Body of pancreas (tissue), 4 donors: ENCODE results near the gene PPFIA1. TPM values are rescaled to one million over a fixed set of nuclear protein-coding genes. Genes with fewer than 3 reads are reported as not detected.

Experiments
- ATAC-seq: fragments of 150-250 bp; one replicate; pipeline ENCODE4 v1.9.1; 2016
- DNase-seq, 4 donors: peaks; one replicate each; pipeline ENCODE4 v3.0.0-alpha.2; 2019
- H3K27ac ChIP-seq, 4 donors: fragments of 200-600 bp; sonication (generic); 1 replicate in 3 of 4; 2 replicates in 1 of 4; pipeline versions ENCODE4 v1.5.1 to v1.6.1; 2016 to 2019; ENCODE audit warnings: mild to moderate bottlenecking in 1 of 4, mixed read lengths in 1 of 4, moderate library complexity in 1 of 4
- H3K27me3 ChIP-seq, 2 donors: fragments of 200-600 bp; sonication (generic); one replicate each; pipeline ENCODE4 v1.6.0; 2016; ENCODE audit warnings: mild to moderate bottlenecking in 1 of 2
- H3K36me3 ChIP-seq, 2 donors: fragments of 200-600 bp; sonication (generic); replicated peaks in 1 of 2; 2 replicates each; pipeline ENCODE4 v1.5.1; 2016; ENCODE audit warnings: low read depth in 2 of 2; ENCODE audit not compliant: insufficient read depth in 1 of 2
- H3K4me1 ChIP-seq: fragments of 200-600 bp; sonication (generic); one replicate; pipeline ENCODE4 v1.6.0; 2016
- H3K4me3 ChIP-seq, 2 donors: fragments of 200-600 bp; sonication (generic); 1 replicate in 1 of 2; 2 replicates in 1 of 2; pipeline ENCODE4 v1.5.1; 2016 to 2019
- H3K9me3 ChIP-seq, 3 donors: fragments of 200-600 bp; sonication (generic); 1 replicate in 2 of 3; 2 replicates in 1 of 3; pipeline ENCODE4 v1.5.1; 2016
- CTCF ChIP-seq, 7 experiments: fragments of 450-650 bp in 4 of 7; fragments of 200-600 bp in 3 of 7; sonication (generic) in 3 of 7; IDR thresholded peaks; one replicate each; pipeline ENCODE4 v1.5.1; 2016 to 2019; ENCODE audit warnings: antibody characterized with exemption in 7 of 7
- POLR2A ChIP-seq, 3 donors: fragments of 450-650 bp; IDR thresholded peaks; one replicate each; pipeline ENCODE4 v1.6.1; 2016; ENCODE audit warnings: antibody characterized with exemption in 3 of 3, mild to moderate bottlenecking in 2 of 3
- WGBS, 2 donors: methylation state at CpG; one replicate each; pipeline ENCODE4 v1.1.5; 2017; 5-methylcytosine and 5-hydroxymethylcytosine counted together
- intact Hi-C: fragments of 100-400 bp; cut with DNase I; formaldehyde crosslinking; loops from one replicate; pipeline ENCODE4 v1.15.1; 2023
- total RNA-seq, 2 donors: library from RNA; depleted of rRNA; stranded (reverse); fragments of >200 nt; gene quantifications; one replicate each; pipeline ENCODE4 v1.1.0, GENCODE V29; 2016

Gene PPFIA1
- total RNA-seq, 2 donors from 2014 or later = 22.1 to 29.3 TPM

- intact Hi-C loops = no loop called here
- Histone ChIP-seq H3K4me1 (no peaks in the 10 kb centered on the region), H3K27me3 (no peaks in the 10 kb centered on the region), H3K4me3 (no peak overlapping the region), H3K36me3 (no peaks in the 10 kb centered on the region), H3K27ac (no peak overlapping the region), H3K9me3 (no peaks in the 10 kb centered on the region)
- 15 to 45% methylated on average over 4 to 9 of the region's 9 CpGs for WGBS, 2 donors
- ATAC-seq (no peak), DNase-seq (no peak)
- TF ChIP-seq CTCF (IDR thresholded peaks at IDR 0.05) (no peak), POLR2A (IDR thresholded peaks at IDR 0.05) (no peak)
These were observed 43.5 kb upstream of the PPFIA1 start for GRCh38 chr11:70226967-70227366.

DNA sequence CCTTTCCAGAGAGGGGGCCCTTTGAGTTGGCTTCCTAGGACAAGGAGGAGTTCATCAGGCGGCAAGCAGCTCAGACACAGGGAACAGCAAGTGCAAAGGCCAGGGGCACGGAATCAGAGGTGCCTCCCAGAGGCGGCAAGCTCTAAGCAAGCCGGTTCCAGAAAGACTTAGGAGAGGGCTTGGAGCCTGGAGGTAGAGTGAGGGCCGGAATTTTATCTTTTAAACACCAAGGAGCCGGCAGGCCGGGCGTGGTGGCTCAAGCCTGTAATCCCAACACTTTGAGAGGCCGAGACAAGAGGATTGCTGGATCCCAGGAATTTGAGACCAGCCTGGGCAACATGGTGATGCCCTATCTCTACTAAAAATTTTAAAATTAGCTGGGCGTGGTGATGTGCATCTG, 40.8 kb upstream of the PPFIA1 start:
- Histone ChIP-seq H3K27ac (no peak overlapping the region), H3K36me3 (no peaks in the 10 kb centered on the region), H3K4me3 (no peak overlapping the region), H3K27me3 (no peaks in the 10 kb centered on the region), H3K4me1 (no peaks in the 10 kb centered on the region), H3K9me3 (no peaks in the 10 kb centered on the region)
- 74 to 89% methylated on average over 5 to 9 of the region's 10 CpGs for WGBS, 2 donors
- intact Hi-C loops = no loop called here
- TF ChIP-seq CTCF (IDR thresholded peaks at IDR 0.05) (no peak), POLR2A (IDR thresholded peaks at IDR 0.05) (no peak)
- no peak for DNase-seq
- no peak for ATAC-seq

DNA sequence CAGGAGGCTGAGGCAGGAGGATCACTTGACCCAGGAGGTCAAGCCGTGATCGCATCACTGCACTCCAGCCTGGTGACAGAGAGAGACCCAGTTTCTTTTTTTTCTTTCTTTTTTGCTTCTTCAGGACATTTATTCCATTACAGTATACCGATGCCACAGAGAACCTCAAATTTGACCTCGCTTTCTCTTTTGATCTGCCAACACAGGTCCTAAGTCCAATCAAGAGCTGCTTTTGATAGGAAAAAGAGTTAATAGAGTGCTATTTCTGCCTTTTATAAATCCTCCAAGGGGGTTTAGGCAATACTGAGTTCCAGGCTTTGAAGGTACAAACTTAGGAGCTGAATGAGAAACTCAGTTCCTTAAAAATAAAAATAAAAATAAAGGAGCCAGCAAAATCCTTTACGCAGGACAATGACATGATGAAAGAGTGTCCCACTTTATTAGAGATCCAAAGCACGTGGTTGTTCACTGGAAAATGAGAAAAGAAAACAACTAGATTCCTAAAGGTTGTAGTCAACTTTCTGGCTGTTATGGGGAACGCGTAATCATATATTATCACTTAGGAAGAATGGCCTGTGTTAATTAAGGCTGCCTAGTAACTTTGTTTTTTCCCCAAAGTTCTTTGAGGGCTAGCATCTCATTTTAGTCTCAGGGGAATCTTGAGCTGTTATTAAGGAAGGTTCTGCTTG, 40.2 kb upstream of the PPFIA1 start:
- 82 to 95% methylated on average over 5 to 8 of the region's 8 CpGs for WGBS, 2 donors

DNA sequence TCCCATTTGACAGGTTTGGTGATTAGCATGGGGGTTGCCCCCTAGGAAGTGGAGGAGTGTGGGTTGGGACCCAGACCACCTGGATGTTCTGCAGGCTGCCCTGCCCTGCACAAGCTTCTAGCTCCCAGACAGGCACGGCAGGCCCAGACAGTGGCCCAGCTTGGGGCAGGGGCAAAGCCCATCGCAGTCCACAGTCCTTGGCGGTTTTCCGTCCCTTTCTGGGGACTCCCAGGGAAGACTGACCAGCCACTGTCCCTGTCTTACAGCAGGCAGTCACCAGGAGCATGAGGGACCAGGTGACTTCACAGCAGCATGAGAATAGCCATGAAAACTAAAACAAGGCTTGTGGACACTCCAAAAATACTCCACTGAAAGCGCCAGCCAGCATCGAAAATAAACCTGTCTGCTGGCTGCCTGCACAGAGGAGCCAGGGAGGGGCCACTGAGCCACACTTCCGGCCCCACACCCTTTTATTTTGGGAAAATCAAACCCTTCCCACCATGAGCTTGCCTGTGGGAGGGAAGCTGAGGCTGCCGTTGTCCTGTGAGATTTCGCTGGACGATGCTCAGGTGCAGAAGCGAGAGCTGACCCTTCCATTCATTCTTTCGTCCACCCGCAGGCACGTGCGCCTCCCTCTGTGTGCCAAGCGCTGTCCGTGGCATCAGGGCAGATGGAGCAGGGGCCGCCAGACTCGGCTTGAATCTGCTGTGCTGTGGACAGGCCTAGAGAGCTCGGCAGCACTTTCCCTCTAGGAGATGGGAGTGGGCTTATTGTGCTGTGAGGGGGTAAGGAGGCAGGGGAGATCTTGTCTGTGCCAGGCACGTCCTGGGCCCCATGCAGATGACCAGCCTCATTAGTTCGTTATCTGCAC, 39.4 kb upstream of the PPFIA1 start:
- no peak for DNase-seq
- no peaks in the 10 kb centered on the region for H3K36me3 ChIP-seq

More for the DNA sequence above, 40.2 kb upstream of the PPFIA1 start:
- TF ChIP-seq CTCF (IDR thresholded peaks at IDR 0.05) (no peak), POLR2A (IDR thresholded peaks at IDR 0.05) (no peak)
- H3K27me3 ChIP-seq = no peaks in the 10 kb centered on the region
- no peaks in the 10 kb centered on the region for H3K4me1 ChIP-seq
- H3K27ac ChIP-seq = no peak overlapping the region
- H3K4me3 ChIP-seq = no peak overlapping the region
- intact Hi-C loops = no loop called here
- DNase-seq (no peak), ATAC-seq (no peak)
- H3K9me3 ChIP-seq = no peaks in the 10 kb centered on the region
- no peaks in the 10 kb centered on the region for H3K36me3 ChIP-seq

More for the DNA sequence above, 39.4 kb upstream of the PPFIA1 start:
- Histone ChIP-seq H3K27ac (no peak overlapping the region), H3K4me3 (no peak overlapping the region), H3K27me3 (no peaks in the 10 kb centered on the region), H3K4me1 (no peaks in the 10 kb centered on the region), H3K9me3 (no peaks in the 10 kb centered on the region)
- intact Hi-C loops = no loop called here
- TF ChIP-seq CTCF (IDR thresholded peaks at IDR 0.05) (no peak), POLR2A (IDR thresholded peaks at IDR 0.05) (no peak)
- WGBS, 2 donors = 67 to 68% methylated on average over 11 to 21 of the region's 22 CpGs
- no peak for ATAC-seq
